ENCODE results near the gene KLC1. TPM values are rescaled to one million over a fixed set of nuclear protein-coding genes. Genes with fewer than 3 reads are reported as not detected.

Gene KLC1
- total RNA-seq = 100 to 1,000 TPM; 242 to 252 TPM
- 10 to 100 TPM; 50.7 to 73.3 (median 58.2) TPM for polyA plus RNA-seq
- 36.8 to 87.8 (median 51.1) reads per million in 6 experiments for total RNA-seq

DNA sequence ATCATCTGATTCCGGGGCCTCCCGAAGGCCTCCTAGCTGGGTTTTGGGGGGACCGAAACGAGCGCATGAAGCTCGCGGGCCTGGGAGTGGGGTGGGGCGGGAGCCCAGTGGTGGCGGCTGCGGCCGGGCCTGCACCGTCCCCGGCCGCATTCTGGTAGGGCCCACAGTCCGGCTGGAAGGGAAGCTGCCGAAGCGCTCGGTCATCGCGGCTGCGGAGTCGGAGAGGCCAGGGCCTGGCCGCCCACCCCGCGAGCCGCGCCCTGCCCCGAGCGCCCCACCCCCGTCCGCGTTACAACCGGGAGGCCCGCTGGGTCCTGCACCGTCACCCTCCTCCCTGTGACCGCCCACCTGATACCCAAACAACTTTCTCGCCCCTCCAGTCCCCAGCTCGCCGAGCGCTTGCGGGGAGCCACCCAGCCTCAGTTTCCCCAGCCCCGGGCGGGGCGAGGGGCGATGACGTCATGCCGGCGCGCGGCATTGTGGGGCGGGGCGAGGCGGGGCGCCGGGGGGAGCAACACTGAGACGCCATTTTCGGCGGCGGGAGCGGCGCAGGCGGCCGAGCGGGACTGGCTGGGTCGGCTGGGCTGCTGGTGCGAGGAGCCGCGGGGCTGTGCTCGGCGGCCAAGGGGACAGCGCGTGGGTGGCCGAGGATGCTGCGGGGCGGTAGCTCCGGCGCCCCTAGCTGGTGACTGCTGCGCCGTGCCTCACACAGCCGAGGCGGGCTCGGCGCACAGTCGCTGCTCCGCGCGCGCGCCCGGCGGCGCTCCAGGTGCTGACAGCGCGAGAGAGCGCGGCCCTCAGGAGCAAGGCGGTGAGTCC is at the start of gene KLC1:
KLC1 (plus strand) TSS at position 528 of the 819 bp plus-strand sequence. CDS start 25,354 bp downstream, outside the sequence.
- H3K4me1 Mint-ChIP-seq = peaks cover 14 to 67% (median 44%) of the 10 kb centered on the region in 4 donors
- DNase-seq (peak; percentile 64 to 89 (median 84)), ATAC-seq (peak; percentile 76 to 77)
- peaks cover 0 to 10% (median 0%) of the 10 kb centered on the region in 3 donors for H3K36me3 Mint-ChIP-seq
- no peaks in the 10 kb centered on the region for H3K27me3 Mint-ChIP-seq
- no peaks in the 10 kb centered on the region for H3K9me3 Mint-ChIP-seq
- H3K27ac Mint-ChIP-seq = peak within 1 kb of the TSS; percentile 72 to 94 (median 91)
- POLR2A ChIA-PET = interaction anchor here (0.5 to 1.8 kb wide), 8 partner anchors 10 to 295 kb away, joined by 3 to 12 read pairs (median 4); partner anchors contain the start of genes BAG5, COA8, EIF5 and XRCC3
- peak within 1 kb of the TSS; percentile 83 to 92 (median 87) for H3K4me3 Mint-ChIP-seq

DNA sequence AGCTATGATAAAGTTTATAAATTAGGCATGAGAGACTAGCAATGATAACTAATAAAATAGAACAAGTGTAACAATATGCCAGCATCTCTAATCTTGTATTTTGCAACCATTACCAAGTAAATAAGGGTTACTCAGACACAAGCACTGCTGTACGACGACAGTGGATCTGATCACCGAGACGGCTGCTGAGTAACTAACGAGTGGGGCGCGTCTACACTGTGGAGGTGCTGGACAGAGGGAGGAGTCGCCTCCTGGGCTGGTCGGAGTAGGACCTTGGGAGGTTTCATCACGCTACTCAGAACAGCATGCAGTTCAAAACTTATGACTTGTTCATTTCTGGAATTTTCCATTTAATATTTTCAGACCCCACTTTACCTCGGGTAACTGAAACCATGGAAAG is 47.8 kb upstream of the KLC1 start:
- Mint-ChIP-seq H3K27me3 (no peaks in the 10 kb centered on the region), H3K9me3 (no peaks in the 10 kb centered on the region), H3K4me3 (no peak overlapping the region), H3K4me1 (no peaks in the 10 kb centered on the region), H3K27ac (peak overlapping the region in 1 of 10 donors; percentile 43), H3K36me3 (peaks cover 0 to 51% (median 5%) of the 10 kb centered on the region in 3 donors)
- POLR2A ChIA-PET = no interaction called here
- DNase-seq (no peak), ATAC-seq (no peak)

GRCh38 chr14:103581954-103582703 is 46.9 kb upstream of the KLC1 start:
- H3K27ac Mint-ChIP-seq = no peak overlapping the region
- no peaks in the 10 kb centered on the region for H3K4me1 Mint-ChIP-seq
- no peak for DNase-seq
- no peaks in the 10 kb centered on the region for H3K9me3 Mint-ChIP-seq
- no peak overlapping the region for H3K4me3 Mint-ChIP-seq
- POLR2A ChIA-PET = no interaction called here
- peaks cover 0 to 48% (median 5%) of the 10 kb centered on the region in 3 donors for H3K36me3 Mint-ChIP-seq
- no peak for ATAC-seq
- H3K27me3 Mint-ChIP-seq = no peaks in the 10 kb centered on the region

GRCh38 chr14:103584326-103584915 is 44.6 kb upstream of the KLC1 start:
- no peak for DNase-seq
- no peaks in the 10 kb centered on the region for H3K27me3 Mint-ChIP-seq
- POLR2A ChIA-PET = no interaction called here
- H3K36me3 Mint-ChIP-seq = peaks cover 0 to 44% (median 5%) of the 10 kb centered on the region in 3 donors
- H3K27ac Mint-ChIP-seq = peak overlapping the region in 2 of 10 donors; percentile 4 to 48
- no peaks in the 10 kb centered on the region for H3K9me3 Mint-ChIP-seq
- H3K4me1 Mint-ChIP-seq = peaks cover 0 to 2% (median under 1%) of the 10 kb centered on the region in 4 donors
- no peak overlapping the region for H3K4me3 Mint-ChIP-seq
- no peak for ATAC-seq

DNA sequence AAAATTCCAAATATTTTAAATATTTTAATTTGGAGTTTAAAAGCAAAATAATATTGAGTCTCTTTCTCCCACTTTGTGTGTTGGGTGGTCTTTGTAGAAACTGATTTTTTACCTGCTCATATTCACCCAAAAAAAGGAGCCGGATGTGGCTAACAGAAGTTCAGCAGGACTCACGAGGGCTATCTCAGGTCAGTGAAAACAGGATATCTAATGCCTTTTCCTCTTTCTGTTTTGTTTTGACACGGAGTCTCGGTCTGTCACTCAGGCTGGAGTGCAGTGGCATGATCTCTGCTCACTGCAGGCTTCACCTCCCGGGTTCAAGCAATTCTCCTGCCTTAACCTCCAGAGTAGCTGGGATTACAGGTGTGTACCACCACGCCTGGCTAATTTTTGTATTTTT is 35.4 kb upstream of the KLC1 start:
- POLR2A ChIA-PET = interaction anchor here (0.7 kb wide), 2 partner anchors 10 to 28 kb away, joined by 3 to 6 read pairs; no protein-coding TSS in a partner anchor
- DNase-seq = no peak

DNA sequence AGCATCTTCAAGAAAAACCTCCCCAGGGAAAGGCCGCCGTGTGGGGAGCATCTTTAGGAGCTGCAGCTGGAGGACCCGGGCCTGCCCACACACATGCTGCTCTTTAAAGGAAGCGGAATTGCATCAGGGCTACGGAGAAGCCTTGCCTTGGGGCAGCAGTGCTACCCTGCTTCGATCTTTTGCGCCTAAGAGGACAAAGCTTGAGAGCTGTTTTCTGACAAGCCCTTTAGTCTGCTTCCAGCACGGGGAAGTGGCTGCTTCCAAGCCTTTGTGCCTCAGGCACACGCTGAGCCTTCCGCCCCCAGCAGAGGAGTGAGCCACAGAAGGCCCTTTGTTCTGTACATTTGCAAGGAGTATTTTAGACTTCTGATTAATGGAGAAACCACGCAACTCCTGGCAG is 34.7 kb upstream of the KLC1 start:
- no peak for ATAC-seq
- Mint-ChIP-seq H3K36me3 (peaks cover 0 to 13% (median 0%) of the 10 kb centered on the region in 3 donors), H3K4me1 (peaks cover 0 to 1% (median 0%) of the 10 kb centered on the region in 4 donors), H3K27ac (peak overlapping the region in 1 of 10 donors; percentile 58), H3K4me3 (no peak overlapping the region), H3K9me3 (no peaks in the 10 kb centered on the region), H3K27me3 (no peaks in the 10 kb centered on the region)
- DNase-seq = no peak
- POLR2A ChIA-PET = no interaction called here

More for the DNA sequence above, 35.4 kb upstream of the KLC1 start:
- H3K4me1 Mint-ChIP-seq = peaks cover 0 to 2% (median under 1%) of the 10 kb centered on the region in 4 donors
- H3K9me3 Mint-ChIP-seq = no peaks in the 10 kb centered on the region
- H3K4me3 Mint-ChIP-seq = peak overlapping the region in 2 of 10 donors; percentile 20 to 55
- peak overlapping the region in 1 of 10 donors; percentile 46 for H3K27ac Mint-ChIP-seq
- H3K27me3 Mint-ChIP-seq = no peaks in the 10 kb centered on the region
- no peak for ATAC-seq
- peaks cover 0 to 18% (median 0%) of the 10 kb centered on the region in 3 donors for H3K36me3 Mint-ChIP-seq

DNA sequence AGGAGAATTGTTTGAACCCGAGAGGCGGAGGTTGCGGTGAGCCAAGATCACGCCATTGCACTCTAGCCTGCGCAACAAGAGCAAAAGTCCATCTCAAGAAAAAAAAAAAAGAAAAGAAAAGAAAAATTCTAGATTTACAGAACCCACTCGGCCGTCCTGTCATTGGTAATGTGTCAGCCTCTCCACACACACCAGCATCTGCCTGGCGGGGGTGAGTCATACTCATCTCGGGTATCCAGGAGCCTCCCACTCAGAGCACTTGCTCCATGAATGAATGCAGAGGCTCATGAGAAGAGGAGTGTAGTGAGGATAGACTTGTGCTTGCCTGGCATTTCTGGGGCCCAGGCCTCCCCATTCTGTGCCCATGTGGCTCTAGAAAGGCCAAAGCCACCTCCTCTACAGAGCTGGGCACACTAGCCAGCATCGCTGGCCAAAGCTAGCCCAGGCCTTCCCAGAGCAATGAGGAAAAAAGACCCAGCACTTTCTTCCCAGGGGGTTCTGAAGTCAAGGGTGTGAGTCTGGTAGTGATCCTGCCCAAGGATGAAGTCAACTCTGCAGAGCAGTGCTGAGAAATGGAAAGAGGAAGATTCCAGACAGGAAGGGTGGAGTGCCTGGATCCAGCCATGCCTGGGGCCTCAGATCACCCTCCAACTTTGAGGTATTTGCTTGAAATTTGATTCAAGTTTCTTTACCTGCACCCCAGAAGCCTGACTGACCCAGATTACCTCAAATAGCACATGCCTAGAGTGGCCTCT is 31.2 kb upstream of the KLC1 start:
- Mint-ChIP-seq H3K36me3 (no peaks in the 10 kb centered on the region), H3K27me3 (no peaks in the 10 kb centered on the region), H3K4me1 (no peaks in the 10 kb centered on the region), H3K27ac (peak overlapping the region in 1 of 10 donors; percentile 21), H3K4me3 (no peak overlapping the region), H3K9me3 (no peaks in the 10 kb centered on the region)
- POLR2A ChIA-PET = no interaction called here
- ATAC-seq (no peak), DNase-seq (no peak)

DNA sequence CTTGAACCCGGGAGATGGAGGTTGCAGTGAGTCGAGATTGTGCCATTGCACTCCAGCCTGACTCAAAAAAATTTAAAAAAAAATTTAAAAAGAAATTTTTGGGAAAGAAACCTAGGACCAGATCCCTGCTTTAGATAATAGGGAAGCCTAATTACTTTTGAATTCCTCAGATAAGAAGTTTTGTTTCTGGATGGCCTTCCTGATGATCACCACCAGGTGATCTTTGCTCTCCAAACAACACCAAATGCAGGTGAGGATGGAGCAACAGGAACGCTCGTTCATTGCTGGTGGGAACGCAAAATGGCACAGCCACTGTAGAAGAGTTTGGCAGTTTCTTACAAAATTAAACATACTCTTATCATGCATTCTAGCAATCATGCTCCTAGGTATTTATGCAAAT is 28.5 kb upstream of the KLC1 start:
- H3K9me3 Mint-ChIP-seq = no peaks in the 10 kb centered on the region
- DNase-seq = no peak
- H3K36me3 Mint-ChIP-seq = no peaks in the 10 kb centered on the region
- peaks cover 0 to 2% (median 0%) of the 10 kb centered on the region in 4 donors for H3K4me1 Mint-ChIP-seq
- POLR2A ChIA-PET = interaction anchor here (0.6 kb wide), 1 partner anchor 9 kb away, joined by 5 read pairs; no protein-coding TSS in a partner anchor
- no peak overlapping the region for H3K27ac Mint-ChIP-seq
- no peaks in the 10 kb centered on the region for H3K27me3 Mint-ChIP-seq
- ATAC-seq = no peak
- no peak overlapping the region for H3K4me3 Mint-ChIP-seq

GRCh38 chr14:103604620-103605019 is 24.4 kb upstream of the KLC1 start:
- ATAC-seq = no peak
- H3K9me3 Mint-ChIP-seq = peaks cover 0 to 1% (median 0%) of the 10 kb centered on the region in 9 donors
- H3K4me1 Mint-ChIP-seq = peaks cover 18 to 27% (median 22%) of the 10 kb centered on the region in 4 donors
- POLR2A ChIA-PET = no interaction called here
- H3K27ac Mint-ChIP-seq = peak overlapping the region in 2 of 10 donors; percentile 12 to 13
- H3K27me3 Mint-ChIP-seq = peaks cover 0 to 14% (median 5%) of the 10 kb centered on the region in 5 donors
- H3K36me3 Mint-ChIP-seq = no peaks in the 10 kb centered on the region
- no peak overlapping the region for H3K4me3 Mint-ChIP-seq
- DNase-seq = no peak

- POLR2A ChIA-PET = interaction anchor here (0.5 to 2.0 kb wide), 5 partner anchors 18 to 1570 kb away, joined by 3 to 6 read pairs (median 3); no protein-coding TSS in a partner anchor
- peak in 9 of 10 donors; percentile 27 to 78 (median 47) for DNase-seq
- H3K9me3 Mint-ChIP-seq = peaks cover 0 to 19% (median 12%) of the 10 kb centered on the region in 9 donors
- peak overlapping the region; percentile 64 to 90 (median 86) for H3K4me3 Mint-ChIP-seq
- peak overlapping the region; percentile 39 to 90 (median 80) for H3K27ac Mint-ChIP-seq
- ATAC-seq = peak; percentile 86 to 87
- H3K4me1 Mint-ChIP-seq = peaks cover 18 to 27% (median 22%) of the 10 kb centered on the region in 4 donors
- H3K27me3 Mint-ChIP-seq = peaks cover 7 to 22% (median 10%) of the 10 kb centered on the region in 5 donors
- peaks cover 0 to 11% (median 8%) of the 10 kb centered on the region in 3 donors for H3K36me3 Mint-ChIP-seq
These were observed 21.9 kb upstream of the KLC1 start for GRCh38 chr14:103606963-103607668.

DNA sequence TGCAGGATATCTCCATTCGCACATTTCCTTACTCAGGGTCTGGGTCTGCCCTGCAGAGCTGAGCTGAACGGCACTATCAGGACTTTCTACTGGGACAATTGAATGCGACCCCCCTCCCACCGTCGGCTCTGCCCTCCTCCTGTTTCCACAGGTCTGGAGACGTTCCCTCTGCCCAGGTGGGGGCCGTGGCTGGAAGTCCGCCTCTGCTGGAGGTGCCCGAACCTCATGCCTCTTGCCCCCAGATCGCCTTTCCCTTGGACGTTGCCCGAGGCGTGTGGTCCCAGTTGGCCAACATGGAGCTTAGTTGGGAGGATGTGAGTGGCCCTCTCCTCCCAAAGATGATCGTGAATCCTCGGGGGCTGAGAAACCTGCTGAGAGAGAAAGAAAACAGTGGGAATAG is 21.2 kb upstream of the KLC1 start:
- ATAC-seq = peak; percentile 13 to 17

More for the DNA sequence above, 21.2 kb upstream of the KLC1 start:
- Mint-ChIP-seq H3K4me3 (peak overlapping the region; percentile 64 to 90 (median 86)), H3K27ac (peak overlapping the region in 5 of 10 donors; percentile 24 to 78 (median 60)), H3K27me3 (peaks cover 7 to 22% (median 10%) of the 10 kb centered on the region in 5 donors), H3K4me1 (peaks cover 18 to 27% (median 22%) of the 10 kb centered on the region in 4 donors), H3K36me3 (peaks cover 0 to 11% (median 8%) of the 10 kb centered on the region in 3 donors), H3K9me3 (peaks cover 0 to 19% (median 12%) of the 10 kb centered on the region in 9 donors)
- DNase-seq = no peak
- POLR2A ChIA-PET = interaction anchor here (0.6 to 2.0 kb wide), 3 partner anchors 8 to 27 kb away, joined by 3 to 6 read pairs (median 4); no protein-coding TSS in a partner anchor
